NB4 (cell line): ENCODE results near the gene CRLF1.

Experiments
- DNase-seq: peaks from one replicate; pipeline ENCODE4 v3.0.0; 2010; ENCODE audit warnings: low read depth
- H3K4me3 ChIP-seq: one replicate; pipeline ENCODE4 v1.5.1; 2011; ENCODE audit warnings: mild to moderate bottlenecking, low read depth, low read length, moderate library complexity
- MYC ChIP-seq: IDR thresholded peaks from 2 replicates; pipeline ENCODE4 v1.6.1; 2011; ENCODE audit warnings: low read depth, low read length
- POLR2A ChIP-seq: IDR thresholded peaks from 2 replicates; pipeline ENCODE4 v1.6.1; 2011; ENCODE audit warnings: mild to moderate bottlenecking; ENCODE audit not compliant: insufficient read length; ENCODE audit errors: extremely low read depth
- TF ChIP-seq, protein P1 (sequence below): IDR thresholded peaks from one replicate; pipeline ENCODE4 v1.5.1; 2012; ENCODE audit warnings: low read depth, low read length
- TF ChIP-seq, protein P2 (sequence below): IDR thresholded peaks from 2 replicates; pipeline ENCODE4 v1.6.1; 2011; ENCODE audit warnings: low read depth, low read length

Gene CRLF1

DNA sequence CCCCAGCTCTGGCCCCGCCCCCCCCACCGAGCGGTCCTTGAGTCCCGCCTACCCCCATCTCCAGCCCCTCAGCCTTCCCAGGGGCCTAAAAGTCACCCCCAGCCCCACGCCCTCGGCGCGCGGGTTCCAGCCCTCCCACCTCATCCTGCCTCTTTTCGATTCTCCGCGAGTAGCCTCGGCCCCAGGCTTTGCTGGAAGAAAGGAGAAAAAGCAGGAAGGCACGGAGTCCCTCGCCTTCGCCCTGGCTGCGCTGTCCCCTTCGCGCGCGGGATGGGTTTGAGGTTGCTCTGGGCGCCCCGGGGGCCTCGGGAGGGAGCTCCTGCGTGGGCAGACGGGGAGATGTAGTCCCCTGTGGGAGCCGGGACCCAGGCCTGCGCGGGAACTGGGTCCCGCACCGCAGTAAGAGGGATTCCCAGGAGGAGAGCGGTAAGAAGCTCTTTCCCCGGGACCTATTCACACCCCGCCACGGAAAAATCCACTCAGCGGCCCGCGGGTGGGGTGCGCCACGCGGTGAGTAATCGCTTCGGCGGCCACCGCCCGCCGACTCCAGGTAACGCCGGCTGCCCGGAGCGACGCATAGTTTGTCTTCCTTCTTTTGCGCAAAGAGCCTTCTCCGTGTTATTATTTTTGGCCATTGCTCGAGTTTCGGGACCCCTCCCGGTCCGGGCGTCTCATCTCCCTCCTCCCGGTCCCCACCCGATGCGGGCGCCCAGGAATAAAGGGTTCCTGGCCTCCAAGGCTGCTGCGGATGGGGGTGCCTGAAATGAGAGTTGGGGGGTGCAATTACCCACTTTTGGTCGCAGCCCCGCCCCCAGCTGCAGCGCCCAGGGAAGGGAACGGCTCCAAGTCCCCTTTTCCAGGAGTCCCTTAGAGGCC lies 865 bp upstream of the CRLF1 start:
- no peak for DNase-seq
- TF ChIP-seq MYC = no peak
- TF ChIP-seq, protein P1, sequence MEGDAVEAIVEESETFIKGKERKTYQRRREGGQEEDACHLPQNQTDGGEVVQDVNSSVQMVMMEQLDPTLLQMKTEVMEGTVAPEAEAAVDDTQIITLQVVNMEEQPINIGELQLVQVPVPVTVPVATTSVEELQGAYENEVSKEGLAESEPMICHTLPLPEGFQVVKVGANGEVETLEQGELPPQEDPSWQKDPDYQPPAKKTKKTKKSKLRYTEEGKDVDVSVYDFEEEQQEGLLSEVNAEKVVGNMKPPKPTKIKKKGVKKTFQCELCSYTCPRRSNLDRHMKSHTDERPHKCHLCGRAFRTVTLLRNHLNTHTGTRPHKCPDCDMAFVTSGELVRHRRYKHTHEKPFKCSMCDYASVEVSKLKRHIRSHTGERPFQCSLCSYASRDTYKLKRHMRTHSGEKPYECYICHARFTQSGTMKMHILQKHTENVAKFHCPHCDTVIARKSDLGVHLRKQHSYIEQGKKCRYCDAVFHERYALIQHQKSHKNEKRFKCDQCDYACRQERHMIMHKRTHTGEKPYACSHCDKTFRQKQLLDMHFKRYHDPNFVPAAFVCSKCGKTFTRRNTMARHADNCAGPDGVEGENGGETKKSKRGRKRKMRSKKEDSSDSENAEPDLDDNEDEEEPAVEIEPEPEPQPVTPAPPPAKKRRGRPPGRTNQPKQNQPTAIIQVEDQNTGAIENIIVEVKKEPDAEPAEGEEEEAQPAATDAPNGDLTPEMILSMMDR = no peak
- TF ChIP-seq, protein P2, sequence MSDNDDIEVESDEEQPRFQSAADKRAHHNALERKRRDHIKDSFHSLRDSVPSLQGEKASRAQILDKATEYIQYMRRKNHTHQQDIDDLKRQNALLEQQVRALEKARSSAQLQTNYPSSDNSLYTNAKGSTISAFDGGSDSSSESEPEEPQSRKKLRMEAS = no peak
- no peak for TF ChIP-seq POLR2A
- no peak overlapping the region for H3K4me3 ChIP-seq

DNA sequence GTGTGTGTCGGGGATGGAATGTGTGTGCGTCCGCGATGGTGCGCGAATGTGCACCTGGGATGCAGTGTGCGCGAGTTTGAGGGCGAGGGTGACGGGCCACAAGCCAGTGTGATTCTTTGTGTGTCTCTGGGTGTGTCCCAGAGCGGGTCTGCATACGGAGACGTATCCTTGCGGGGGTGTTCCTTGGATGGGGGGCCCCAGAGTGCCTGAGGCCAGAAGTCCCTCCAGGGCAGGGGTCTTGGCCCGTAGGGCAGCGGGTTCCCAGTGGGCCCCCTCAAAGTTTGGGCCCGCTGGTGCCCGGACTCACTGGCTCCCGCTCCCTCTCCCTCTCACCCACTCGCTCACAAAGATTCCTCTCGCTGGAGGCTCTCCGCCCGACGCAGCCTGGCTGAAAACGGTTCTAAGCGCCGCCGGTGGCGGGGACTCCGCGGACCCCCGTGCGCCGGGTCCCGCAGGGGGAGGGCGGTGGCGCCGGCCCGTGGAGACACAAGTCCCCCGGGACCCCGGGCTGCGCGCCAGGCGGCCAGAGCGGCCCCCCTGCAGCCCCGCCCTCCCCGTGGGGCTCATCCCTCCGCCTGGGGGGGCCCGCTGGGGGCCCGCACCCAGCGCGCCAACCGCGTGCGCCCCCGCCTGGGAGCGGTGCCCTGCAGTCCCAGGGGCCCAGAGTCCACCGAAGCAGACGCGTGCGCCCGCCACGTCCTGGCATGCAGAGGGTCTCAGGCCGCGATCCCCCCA lies 886 bp downstream of the CRLF1 start:
- DNase-seq = no peak
- TF ChIP-seq, protein P2 = no peak
- TF ChIP-seq POLR2A = no peak
- TF ChIP-seq, protein P1 = no peak
- TF ChIP-seq MYC = no peak
- no peak overlapping the region for H3K4me3 ChIP-seq

DNA sequence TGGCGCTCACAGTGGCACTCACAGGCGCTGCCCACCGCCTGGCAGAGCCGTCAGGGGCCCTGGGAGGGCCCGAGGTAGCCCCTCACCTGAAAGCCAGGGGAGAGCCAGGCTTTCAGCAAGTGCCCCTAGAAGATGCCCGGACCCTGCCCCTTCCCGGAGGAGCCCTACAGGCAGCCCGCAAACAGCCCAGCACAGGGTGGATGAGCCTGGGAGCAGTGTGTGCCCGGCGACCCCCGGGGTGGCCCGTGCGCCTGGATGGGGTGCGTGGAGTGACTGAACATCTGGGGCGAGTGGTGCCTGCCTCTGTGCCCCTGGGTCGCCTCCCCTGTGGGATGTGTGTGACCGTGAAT lies 1.4 kb downstream of the CRLF1 start:
- H3K4me3 ChIP-seq = no peak overlapping the region
- no peak for TF ChIP-seq MYC
- TF ChIP-seq, protein P2 = no peak
- TF ChIP-seq, protein P1 = no peak
- no peak for TF ChIP-seq POLR2A
- no peak for DNase-seq

DNA sequence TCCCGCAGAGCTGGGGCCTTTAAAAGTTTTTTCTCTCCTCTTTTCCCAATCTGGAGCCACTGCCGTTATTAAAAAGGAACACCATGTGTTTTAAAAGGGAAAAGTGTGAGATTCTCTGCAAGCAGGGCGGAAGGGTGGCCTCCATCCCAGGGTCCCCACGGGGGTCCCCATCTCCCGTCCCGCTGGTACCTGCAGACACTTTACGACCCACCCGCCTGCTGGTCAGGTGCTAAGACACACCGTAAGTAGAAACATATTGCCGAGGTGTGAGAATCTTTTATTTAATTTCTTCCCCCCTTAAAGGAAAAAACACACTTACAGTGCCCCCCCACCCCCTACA lies 1.8 kb downstream of the CRLF1 start:
- TF ChIP-seq POLR2A (no peak), MYC (no peak)
- TF ChIP-seq, protein P2 = no peak
- TF ChIP-seq, protein P1 = no peak
- H3K4me3 ChIP-seq = no peak overlapping the region
- DNase-seq = no peak

DNA sequence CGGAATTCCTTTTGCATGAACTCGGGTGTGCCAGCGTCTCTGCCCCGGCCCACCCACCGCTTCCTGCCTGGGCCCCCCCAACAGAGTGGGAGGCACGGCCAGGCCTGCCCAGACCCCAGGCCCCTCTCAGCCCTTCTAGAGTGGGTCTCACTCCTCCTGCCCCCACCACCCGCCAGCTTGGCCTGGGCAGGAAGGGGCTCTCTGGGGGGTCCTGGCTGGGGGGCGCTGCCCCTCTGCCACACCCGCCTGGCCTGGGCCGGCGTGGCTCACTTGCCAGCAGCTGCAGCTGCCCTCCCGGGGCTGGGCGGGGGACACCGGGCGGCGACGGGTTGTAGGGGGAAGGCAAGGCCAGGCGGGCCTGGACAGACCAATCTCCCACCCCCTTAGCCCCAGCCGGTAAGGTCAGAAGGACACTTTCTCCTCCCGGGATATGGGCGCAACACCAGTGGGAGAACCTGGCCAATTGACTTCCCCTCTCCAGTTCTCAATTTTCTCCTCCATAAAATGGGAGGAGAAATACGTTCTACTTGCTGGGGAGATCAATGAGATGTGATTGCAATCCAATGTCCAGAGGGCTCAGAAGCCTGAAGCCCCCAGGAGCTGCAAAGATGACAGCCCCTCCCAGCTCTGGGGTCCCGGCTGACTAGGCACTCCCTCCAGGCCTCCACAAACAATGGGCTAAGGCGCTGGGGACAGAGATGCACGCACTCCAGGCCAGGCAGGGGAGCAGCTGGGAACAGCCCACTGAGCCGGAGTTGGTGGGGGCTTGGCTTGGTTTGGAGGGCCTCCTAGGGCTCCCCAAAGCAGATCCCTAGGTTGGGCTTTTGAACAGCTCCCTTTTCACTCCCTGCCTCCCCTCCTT lies 2.4 kb downstream of the CRLF1 start:
- TF ChIP-seq, protein P2 = no peak
- TF ChIP-seq, protein P1 = no peak
- TF ChIP-seq POLR2A = no peak
- no peak for TF ChIP-seq MYC
- H3K4me3 ChIP-seq = no peak overlapping the region
- no peak for DNase-seq
